Neural progenitor cell (in vitro differentiated cells): ENCODE results near the gene SLC39A13. TPM values are rescaled to one million over a fixed set of nuclear protein-coding genes. Genes with fewer than 3 reads are reported as not detected.

Experiments used
- DNase-seq: peaks from one replicate; pipeline ENCODE4 v3.0.0-alpha.2; 2016; ENCODE audit warnings: low spot score
- H2AFZ ChIP-seq: fragments of 200-600 bp; sonication (generic); replicated peaks from 2 replicates; pipeline ENCODE4 v1.6.1; 2016; ENCODE audit warnings: antibody characterized with exemption
- H3F3A ChIP-seq: fragments of 200-600 bp; sonication (generic); 2 replicates; pipeline ENCODE4 v1.6.1; 2016; ENCODE audit warnings: antibody characterized with exemption, low read depth
- H3K27ac ChIP-seq: fragments of 200-600 bp; sonication (generic); 2 replicates; pipeline ENCODE4 v1.5.1; 2016; ENCODE audit warnings: mild to moderate bottlenecking
- H3K27me3 ChIP-seq: fragments of 200-600 bp; sonication (generic); 2 replicates; pipeline ENCODE4 v1.6.1; 2016; ENCODE audit warnings: mild to moderate bottlenecking, moderate library complexity
- H3K36me3 ChIP-seq: fragments of 200-600 bp; sonication (generic); 2 replicates; pipeline ENCODE4 v1.5.1; 2016
- H3K4me1 ChIP-seq: fragments of 200-600 bp; sonication (generic); 2 replicates; pipeline ENCODE4 v1.6.1; 2016; ENCODE audit warnings: mixed run types
- H3K4me2 ChIP-seq: fragments of 200-600 bp; sonication (generic); 2 replicates; pipeline ENCODE4 v1.6.1; 2016
- H3K4me3 ChIP-seq: fragments of 200-600 bp; sonication (generic); 2 replicates; pipeline ENCODE4 v1.5.1; 2016
- H3K79me2 ChIP-seq: fragments of 200-600 bp; sonication (generic); 2 replicates; pipeline ENCODE4 v1.6.1; 2016; ENCODE audit warnings: low read depth
- H3K9ac ChIP-seq: fragments of 200-600 bp; sonication (generic); 2 replicates; pipeline ENCODE4 v1.6.1; 2016
- H3K9me3 ChIP-seq: fragments of 200-600 bp; sonication (generic); 2 replicates; pipeline ENCODE4 v1.5.1; 2016; ENCODE audit warnings: low read depth
- H4K20me1 ChIP-seq: fragments of 200-600 bp; sonication (generic); 2 replicates; pipeline ENCODE4 v1.6.1; 2016; ENCODE audit warnings: low read depth
- H3K27ac Mint-ChIP-seq: 3 replicates; pipeline ENCODE4 v1.8.0; 2021; ENCODE audit warnings: mixed read lengths
- H3K27me3 Mint-ChIP-seq: 2 replicates; pipeline ENCODE4 v1.8.0; 2022; ENCODE audit warnings: low read depth, mild to moderate bottlenecking, inconsistent platforms, moderate library complexity, mixed read lengths; ENCODE audit not compliant: insufficient read depth
- H3K36me3 Mint-ChIP-seq: 3 replicates; pipeline ENCODE4 v1.8.0; 2021; ENCODE audit warnings: mixed read lengths
- H3K4me1 Mint-ChIP-seq: 3 replicates; pipeline ENCODE4 v1.8.0; 2021; ENCODE audit warnings: mixed read lengths
- H3K4me3 Mint-ChIP-seq: 3 replicates; pipeline ENCODE4 v1.8.0; 2021; ENCODE audit warnings: mild to moderate bottlenecking, moderate library complexity, mixed read lengths
- H3K9me3 Mint-ChIP-seq: 3 replicates; pipeline ENCODE4 v1.8.0; 2020; ENCODE audit warnings: mixed read lengths
- EZH2 ChIP-seq: fragments of 200-600 bp; sonication (generic); IDR thresholded peaks from 2 replicates; pipeline ENCODE4 v1.6.1; 2017; ENCODE audit warnings: antibody characterized with exemption, mild to moderate bottlenecking, moderate library complexity
- EZH2phosphoT487 ChIP-seq: fragments of 200-600 bp; sonication (generic); IDR thresholded peaks from 2 replicates; pipeline ENCODE4 v1.6.1; 2017; ENCODE audit warnings: antibody characterized with exemption
- total RNA-seq: library from RNA; depleted of rRNA; stranded (reverse); fragments of >200 nt; gene quantifications from 2 replicates; pipeline ENCODE4 v1.2.3, GENCODE V29; 2015; ENCODE audit warnings: low replicate concordance
- TF ChIP-seq, protein P1 (sequence below): fragments of 200-600 bp; sonication (generic); IDR thresholded peaks from 2 replicates; pipeline ENCODE4 v1.5.1; 2017; ENCODE audit warnings: antibody characterized with exemption, mild to moderate bottlenecking

The SLC39A13 gene
- total RNA-seq, 1 donor from 2014 or later: 11.3 TPM

DNA sequence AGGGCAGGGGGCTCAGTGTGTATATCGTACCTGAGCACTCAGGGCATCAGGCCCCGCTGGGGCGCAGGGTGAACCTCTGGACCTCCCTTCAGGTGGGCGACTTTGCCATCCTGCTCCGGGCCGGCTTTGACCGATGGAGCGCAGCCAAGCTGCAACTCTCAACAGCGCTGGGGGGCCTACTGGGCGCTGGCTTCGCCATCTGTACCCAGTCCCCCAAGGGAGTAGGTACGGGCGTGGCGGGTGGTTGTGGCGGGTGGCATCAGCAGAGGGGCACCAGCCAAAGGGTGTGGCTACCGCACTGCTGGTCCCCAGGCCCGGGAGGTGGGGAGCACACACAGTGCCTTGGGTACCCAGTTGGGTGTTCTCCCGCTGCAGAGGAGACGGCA is 6.3 kb downstream of the SLC39A13 start:
- H3K36me3 ChIP-seq: no peaks in the 10 kb centered on the region
- peaks cover 2% of the 10 kb centered on the region for H4K20me1 ChIP-seq
- H3F3A ChIP-seq: no peaks in the 10 kb centered on the region
- H3K27ac ChIP-seq: no peak overlapping the region
- Mint-ChIP-seq H3K4me3 (no peak overlapping the region), H3K9me3 (no peaks in the 10 kb centered on the region), H3K27ac (no peak overlapping the region), H3K36me3 (peaks cover 23% of the 10 kb centered on the region), H3K27me3 (no peaks in the 10 kb centered on the region), H3K4me1 (peaks cover 9% of the 10 kb centered on the region)
- no peak overlapping the region for H3K4me3 ChIP-seq
- DNase-seq: peak; percentile 1
- no peak overlapping the region for H3K9ac ChIP-seq
- no peak overlapping the region for H3K4me2 ChIP-seq
- TF ChIP-seq, protein P1, sequence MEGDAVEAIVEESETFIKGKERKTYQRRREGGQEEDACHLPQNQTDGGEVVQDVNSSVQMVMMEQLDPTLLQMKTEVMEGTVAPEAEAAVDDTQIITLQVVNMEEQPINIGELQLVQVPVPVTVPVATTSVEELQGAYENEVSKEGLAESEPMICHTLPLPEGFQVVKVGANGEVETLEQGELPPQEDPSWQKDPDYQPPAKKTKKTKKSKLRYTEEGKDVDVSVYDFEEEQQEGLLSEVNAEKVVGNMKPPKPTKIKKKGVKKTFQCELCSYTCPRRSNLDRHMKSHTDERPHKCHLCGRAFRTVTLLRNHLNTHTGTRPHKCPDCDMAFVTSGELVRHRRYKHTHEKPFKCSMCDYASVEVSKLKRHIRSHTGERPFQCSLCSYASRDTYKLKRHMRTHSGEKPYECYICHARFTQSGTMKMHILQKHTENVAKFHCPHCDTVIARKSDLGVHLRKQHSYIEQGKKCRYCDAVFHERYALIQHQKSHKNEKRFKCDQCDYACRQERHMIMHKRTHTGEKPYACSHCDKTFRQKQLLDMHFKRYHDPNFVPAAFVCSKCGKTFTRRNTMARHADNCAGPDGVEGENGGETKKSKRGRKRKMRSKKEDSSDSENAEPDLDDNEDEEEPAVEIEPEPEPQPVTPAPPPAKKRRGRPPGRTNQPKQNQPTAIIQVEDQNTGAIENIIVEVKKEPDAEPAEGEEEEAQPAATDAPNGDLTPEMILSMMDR: no peak
- TF ChIP-seq EZH2phosphoT487 (no peak), EZH2 (no peak)
- no peak overlapping the region for H2AFZ ChIP-seq
- H3K27me3 ChIP-seq: no peaks in the 10 kb centered on the region
- no peaks in the 10 kb centered on the region for H3K9me3 ChIP-seq
- H3K79me2 ChIP-seq: no peaks in the 10 kb centered on the region
- H3K4me1 ChIP-seq: no peaks in the 10 kb centered on the region

DNA sequence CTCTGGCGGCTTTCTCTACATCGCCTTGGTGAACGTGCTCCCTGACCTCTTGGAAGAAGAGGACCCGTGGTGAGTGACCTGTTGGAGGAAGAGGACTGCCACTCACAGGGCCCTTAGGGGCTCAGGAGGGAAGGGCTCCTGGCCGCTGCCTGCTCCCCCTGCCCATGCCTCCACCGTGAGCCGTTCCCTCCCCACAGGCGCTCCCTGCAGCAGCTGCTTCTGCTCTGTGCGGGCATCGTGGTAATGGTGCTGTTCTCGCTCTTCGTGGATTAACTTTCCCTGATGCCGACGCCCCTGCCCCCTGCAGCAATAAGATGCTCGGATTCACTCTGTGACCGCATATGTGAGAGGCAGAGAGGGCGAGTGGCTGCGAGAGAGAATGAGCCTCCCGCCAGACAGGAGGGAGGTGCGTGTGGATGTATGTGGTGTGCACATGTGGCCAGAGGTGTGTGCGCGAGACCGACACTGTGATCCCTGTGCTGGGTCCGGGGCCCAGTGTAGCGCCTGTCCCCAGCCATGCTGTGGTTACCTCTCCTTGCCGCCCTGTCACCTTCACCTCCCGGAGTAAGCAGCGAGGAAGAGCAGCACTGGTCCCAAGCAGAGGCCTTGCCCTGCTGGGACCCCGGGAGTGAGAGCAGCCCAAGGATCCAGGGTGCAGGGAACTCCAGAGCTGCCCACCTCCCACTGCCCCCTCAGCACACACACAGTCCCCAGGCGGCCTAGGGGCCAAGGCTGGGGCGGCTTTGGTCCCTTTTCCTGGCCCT is 6.9 kb downstream of the SLC39A13 start:
- Histone ChIP-seq H3K79me2 (no peaks in the 10 kb centered on the region), H3K4me2 (no peak overlapping the region), H2AFZ (no peak overlapping the region), H3K9ac (no peak overlapping the region), H3K4me1 (no peaks in the 10 kb centered on the region), H4K20me1 (peaks cover 2% of the 10 kb centered on the region), H3F3A (no peaks in the 10 kb centered on the region), H3K27me3 (no peaks in the 10 kb centered on the region), H3K27ac (no peak overlapping the region), H3K4me3 (no peak overlapping the region), H3K36me3 (no peaks in the 10 kb centered on the region), H3K9me3 (no peaks in the 10 kb centered on the region)
- TF ChIP-seq, protein P1: no peak
- TF ChIP-seq EZH2phosphoT487 (no peak), EZH2 (no peak)
- DNase-seq: peak; percentile 0
- Mint-ChIP-seq H3K4me1 (peaks cover 9% of the 10 kb centered on the region), H3K36me3 (peaks cover 28% of the 10 kb centered on the region), H3K27me3 (peaks cover 5% of the 10 kb centered on the region), H3K4me3 (no peak overlapping the region), H3K9me3 (no peaks in the 10 kb centered on the region), H3K27ac (peak overlapping the region; percentile 85)

DNA sequence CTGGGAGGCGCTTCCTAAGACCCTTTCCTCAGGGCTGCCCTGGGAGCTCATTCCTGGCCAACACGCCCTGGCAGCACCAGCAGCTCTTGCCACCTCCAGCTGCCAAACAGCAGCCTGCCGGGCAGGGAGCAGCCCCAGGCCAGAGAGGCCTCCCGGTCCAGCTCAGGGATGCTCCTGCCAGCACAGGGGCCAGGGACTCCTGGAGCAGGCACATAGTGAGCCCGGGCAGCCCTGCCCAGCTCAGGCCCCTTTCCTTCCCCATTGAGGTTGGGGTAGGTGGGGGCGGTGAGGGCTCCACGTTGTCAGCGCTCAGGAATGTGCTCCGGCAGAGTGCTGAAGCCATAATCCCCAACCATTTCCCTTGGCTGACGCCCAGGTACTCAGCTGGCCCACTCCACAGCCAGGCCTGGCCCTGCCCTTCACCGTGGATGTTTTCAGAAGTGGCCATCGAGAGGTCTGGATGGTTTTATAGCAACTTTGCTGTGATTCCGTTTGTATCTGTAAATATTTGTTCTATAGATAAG is 7.6 kb downstream of the SLC39A13 start:
- H4K20me1 ChIP-seq: peaks cover 2% of the 10 kb centered on the region
- peak; percentile 29 for DNase-seq
- Mint-ChIP-seq H3K27me3 (peaks cover 5% of the 10 kb centered on the region), H3K36me3 (peaks cover 28% of the 10 kb centered on the region), H3K4me3 (peak overlapping the region; percentile 39), H3K27ac (no peak overlapping the region), H3K4me1 (peaks cover 9% of the 10 kb centered on the region), H3K9me3 (no peaks in the 10 kb centered on the region)
- H3K36me3 ChIP-seq: no peaks in the 10 kb centered on the region
- no peaks in the 10 kb centered on the region for H3K79me2 ChIP-seq
- no peak overlapping the region for H3K9ac ChIP-seq
- no peaks in the 10 kb centered on the region for H3K27me3 ChIP-seq
- H3K9me3 ChIP-seq: no peaks in the 10 kb centered on the region
- no peak for TF ChIP-seq EZH2phosphoT487
- TF ChIP-seq, protein P1: no peak
- no peak for TF ChIP-seq EZH2
- no peak overlapping the region for H3K4me3 ChIP-seq
- peak overlapping the region; percentile 21 for H3K27ac ChIP-seq
- no peak overlapping the region for H3K4me2 ChIP-seq
- H3F3A ChIP-seq: no peaks in the 10 kb centered on the region
- H3K4me1 ChIP-seq: no peaks in the 10 kb centered on the region
- H2AFZ ChIP-seq: no peak overlapping the region
